ENCODE measurements around the gene MAGI2.

MAGI2 gene

DNA sequence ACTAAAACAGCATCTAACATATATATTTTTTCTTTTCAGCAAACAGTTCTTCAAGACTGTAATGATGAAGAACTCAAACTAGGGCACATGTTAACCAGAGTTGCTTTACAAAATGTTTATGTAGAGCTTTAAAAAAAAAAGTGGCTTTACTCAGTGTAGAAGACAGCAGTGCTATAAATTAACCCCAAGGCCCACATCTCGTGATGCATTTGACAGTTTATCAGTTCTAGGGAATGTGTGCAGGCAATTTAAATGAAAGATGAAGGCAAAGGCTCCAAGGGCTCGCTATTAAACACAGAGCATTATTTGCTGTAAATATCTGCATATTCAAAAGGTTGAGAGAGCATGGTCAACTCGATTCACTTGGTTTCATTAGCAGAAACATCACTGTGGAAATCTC is 558.1 kb downstream of the MAGI2 start:
- DNase-seq, result no peak

DNA sequence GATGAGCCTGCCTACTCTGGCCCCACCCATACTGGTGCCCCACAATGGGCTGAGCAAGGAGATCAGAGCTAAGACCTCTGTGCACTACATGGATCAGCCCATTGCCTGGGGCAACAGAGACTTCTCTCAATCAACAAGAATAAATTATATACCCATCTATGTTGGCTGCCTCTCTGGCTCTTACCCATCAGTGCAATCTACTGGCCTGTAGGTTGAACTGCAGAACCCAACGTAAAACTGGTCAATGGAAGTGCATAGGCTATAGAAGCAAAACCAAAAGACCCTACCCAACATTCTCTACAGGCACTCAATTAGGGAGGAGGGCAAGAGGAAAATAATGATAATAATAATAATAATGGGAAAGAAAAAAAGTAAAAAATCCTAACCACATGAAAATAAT is 574.3 kb downstream of the MAGI2 start:
- DNase-seq, result no peak

DNA sequence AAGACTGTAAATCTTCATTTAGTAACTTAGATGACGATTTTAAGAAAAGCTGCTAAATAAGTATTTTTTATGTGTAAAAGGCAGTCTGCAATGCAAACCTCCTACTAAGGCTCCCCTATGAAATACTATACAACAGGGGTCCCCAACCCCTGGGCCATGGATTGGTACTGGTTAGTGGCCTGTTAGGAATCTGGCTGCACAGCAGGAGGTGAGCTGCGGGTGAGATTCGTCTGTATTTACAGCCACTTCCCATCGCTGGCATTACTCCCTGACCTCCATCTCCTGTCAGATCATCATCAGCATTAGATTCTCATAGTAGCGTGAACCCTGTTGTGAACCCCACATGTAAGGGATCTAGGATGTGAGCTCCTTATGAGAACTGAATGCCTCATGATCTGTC is 580.4 kb downstream of the MAGI2 start:
- no peak for DNase-seq

DNA sequence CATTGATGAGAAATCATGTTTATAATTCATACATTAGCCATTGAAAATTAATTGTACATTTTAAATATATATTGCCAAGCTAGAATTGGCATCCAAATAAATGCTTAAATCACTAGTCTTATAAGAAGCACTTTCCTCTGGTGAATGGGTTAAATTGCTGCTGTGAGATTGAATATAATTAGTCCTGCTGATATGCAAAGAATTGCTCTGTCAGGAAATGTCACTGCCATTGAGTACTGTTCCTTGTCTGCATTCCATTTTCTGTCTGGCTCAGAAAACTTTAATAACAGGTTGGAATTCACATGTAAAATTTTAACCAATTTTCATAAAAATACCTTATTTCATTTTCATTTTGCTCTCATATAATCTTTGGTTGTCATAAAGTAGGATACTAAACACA is 589.1 kb downstream of the MAGI2 start:
- no peak for DNase-seq

DNA sequence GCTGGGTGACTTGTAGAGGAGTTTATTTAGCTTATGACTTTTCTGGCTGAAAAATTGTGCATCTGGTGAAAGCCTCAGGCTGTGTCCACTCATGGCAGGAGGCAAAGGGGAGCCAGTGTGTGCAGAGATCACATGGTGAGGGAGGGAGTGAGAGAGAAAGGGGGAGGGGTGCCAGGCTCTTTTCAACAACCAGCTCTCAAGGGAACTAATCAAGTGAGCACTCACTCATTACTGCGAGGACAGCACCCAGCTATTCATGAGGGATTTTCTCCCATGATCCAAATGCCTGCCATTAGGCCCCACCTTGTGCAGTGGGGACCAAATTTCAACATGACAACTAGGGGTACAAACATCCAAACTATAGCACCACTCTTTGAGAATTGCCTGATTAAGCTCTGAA is 590.2 kb downstream of the MAGI2 start:
- DNase-seq, result peak; percentile 45

DNA sequence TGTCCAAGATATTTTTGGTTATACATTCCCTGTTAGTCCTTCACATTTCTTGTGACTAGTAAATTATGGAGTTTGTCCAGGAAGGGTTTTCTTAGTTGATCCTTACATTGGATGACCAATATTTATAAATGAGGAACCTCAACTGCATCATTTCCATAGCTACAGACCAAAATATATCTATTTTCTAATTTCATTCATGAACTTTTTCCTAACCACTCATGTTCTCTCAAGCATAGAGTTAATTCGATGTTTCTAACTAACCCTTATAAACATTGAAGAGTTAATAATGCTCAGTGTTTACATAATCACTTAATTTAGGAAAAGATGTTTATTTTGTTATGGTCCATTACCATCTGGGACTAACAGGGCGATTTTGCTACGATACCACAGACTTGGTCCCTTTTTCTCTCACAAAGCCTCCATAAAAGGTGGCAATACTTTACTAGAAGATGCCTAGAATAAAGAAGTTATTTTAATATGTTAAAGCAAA is 591.0 kb downstream of the MAGI2 start:
- no peak for DNase-seq

DNA sequence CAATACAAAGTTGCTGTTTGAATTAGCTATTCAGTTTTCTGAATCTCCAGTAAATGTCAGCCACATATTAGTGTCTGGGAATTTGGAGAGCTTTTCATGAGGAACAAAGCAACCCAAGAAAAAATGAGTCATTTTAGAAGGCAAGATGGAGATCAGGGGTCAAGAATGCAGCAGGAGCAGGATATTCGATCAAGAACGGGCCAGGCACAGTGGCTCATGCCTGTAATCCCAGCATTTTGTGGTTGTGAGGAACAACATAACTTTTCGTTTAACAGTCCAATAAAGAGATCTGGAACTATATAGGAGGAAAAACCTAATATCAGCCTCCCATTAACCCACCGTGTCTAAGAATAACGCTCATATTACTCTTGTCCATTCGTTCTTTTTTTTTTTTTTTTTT is 600.5 kb downstream of the MAGI2 start:
- DNase-seq, result no peak

DNA sequence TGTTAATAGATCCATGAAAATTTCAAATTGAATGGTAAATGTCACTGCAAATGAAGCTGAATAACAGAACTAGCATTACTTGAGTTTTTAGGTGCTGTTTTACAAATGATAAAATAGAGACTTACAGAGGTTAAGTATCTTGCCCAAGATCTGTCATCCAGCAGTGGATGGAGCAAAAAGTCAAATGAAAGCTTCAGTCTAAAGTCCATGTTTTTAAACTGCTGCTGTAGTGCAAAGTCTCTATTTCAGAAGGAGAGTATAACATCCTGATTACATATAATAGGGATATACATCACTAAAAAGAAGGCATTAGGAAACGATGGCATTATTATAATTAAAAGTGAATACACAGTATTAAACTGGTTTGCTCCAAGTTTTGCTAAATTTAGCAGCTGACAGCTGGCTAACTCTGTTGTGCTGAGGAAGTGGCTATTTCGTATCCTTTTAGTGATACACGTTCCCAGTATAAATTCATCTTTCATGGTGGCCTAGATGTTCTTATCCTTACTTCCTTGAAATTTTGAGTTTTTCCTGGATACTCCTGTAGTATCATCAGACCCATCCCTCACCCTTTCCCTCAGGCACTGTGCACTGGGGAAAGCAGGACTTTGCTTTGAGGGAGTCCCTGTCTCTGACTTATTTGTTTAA is 603.2 kb downstream of the MAGI2 start:
- DNase-seq, result no peak

DNA sequence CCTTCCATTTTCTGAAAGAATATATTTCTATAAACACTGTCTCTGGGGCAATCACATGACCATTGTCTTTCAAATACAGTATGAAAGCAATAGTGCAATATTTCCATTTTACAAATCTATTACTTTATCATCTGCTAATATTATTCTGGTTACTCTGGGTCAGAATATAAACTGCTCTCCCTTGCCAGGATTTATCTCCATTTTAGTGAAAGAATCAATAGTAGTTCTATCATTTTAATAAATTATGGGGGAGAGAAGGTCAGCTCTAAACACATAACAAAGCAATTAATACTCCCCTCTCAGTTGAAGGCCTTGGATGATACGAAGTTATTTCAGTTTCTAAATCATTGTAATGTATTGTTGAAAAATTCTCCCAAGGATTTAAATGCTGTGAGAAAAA is 608.3 kb downstream of the MAGI2 start:
- DNase-seq, result no peak

DNA sequence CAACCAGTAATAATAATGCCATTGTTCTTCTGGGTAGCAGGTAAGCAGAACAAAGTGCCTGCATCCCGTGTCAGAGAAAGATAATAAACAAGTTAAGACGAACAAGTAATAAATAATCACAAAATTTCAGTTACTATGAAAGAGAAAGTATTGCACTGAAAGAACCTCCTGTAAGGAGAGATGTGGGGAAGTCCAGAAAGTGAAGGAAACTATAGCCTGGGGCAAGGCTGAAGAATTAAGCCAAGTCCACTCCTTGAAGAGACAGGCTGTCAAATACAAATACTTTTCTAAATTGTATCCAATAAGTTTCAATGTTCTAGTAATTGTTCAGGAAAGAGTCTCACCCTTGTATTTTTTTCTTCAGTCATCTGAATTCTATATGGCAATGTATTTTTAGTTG is 611.4 kb downstream of the MAGI2 start:
- DNase-seq, result no peak

DNA sequence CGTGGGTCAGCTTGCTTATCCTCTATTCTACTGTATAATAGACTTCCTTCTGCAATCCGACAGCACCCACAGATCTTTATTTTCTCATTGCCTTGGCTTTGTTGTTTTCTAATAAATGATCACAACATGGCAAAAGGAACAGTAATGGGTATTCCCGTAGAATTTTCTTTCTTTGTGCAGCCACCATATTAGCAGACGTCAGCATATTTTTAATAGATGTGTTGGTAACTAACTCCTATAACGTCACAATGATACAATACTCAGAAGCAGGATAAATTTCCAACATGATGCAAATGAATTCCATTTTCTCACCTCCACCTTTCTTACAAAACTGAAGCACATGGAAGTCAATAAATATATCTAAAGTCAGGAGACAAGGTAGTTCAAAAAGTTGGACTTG is 617.6 kb downstream of the MAGI2 start:
- DNase-seq, result no peak

DNA sequence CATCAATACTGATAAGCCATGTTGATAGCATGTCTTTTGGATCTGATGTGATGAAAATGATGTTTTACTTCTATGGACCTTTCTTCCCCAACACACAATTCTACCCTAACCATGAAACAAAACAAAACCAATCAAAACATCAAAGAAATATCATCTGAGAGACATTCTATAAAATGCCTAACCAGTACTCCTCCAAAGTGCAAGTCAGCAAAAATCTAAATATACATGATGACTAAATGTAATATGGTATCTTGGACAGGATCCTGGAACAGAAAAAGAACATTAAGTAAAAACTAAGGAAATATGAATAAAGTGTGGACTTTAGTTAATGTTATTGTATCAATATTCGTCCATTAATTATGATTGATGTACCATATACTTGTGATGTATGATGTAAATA is 625.1 kb downstream of the MAGI2 start:
- DNase-seq, result no peak

DNA sequence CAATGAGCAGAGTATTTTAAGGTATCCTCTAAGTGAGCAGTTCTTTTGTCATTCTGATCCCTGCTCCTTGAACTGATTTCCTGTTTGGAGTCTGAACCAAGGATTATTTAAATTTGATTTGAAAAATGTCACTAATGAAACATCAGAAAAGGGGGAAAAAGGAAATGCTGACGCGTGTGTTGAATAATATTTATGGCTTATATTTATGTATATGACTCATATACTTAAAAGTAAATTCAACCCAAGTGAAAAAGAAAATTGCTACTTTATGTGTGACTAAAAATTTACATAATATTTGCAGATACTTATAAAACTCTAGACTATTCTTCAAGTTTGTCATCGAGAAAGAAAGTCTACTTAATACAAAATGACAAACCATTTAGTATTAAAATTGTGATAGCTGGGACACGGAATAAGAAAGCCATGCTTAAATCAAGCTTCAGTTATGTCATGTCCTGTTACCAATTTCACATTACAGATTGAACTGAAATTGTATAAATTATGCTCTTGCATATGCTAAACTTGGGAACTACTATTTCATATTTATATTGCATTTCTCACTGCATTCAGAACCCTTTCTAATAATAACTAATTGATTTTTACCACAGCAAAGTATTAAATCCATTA is 649.9 kb downstream of the MAGI2 start:
- no peak for DNase-seq

DNA sequence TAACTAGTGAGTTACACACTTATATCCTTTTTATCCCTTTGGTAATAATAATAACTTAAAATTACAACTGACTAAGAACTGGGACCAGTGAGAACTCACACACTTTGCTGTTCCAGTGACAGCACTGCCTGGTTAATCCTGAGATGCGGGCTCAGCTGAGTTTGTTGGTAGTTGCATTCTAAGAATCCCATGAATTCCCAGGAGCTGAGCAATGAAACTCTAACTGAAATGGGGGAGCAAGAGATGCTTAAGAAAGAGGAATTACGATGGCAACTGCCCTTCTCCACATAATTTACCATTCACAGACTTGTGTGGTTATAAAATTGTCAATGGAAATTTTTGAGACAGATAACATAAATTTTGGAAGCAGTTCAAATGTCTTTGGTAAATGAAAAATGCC is 659.4 kb downstream of the MAGI2 start:
- DNase-seq, result no peak

DNA sequence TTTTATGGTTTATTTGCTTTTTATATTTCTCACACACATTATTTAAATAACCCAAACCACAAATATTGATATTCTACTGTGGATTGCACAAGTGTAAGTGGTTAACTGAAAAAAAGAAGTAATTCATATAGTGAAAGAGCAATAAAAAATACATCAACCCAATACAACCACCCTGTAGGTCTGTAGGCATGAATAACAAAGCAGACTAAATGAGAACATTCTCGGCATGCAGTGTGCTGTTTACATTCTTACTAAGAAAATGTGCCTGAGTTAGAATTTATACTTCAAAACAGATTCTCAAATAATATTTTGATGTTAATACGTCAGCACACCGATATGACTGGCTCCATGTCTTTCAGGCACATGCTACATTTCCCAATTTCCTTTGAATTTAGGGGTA is 660.8 kb downstream of the MAGI2 start:
- no peak for DNase-seq

DNA sequence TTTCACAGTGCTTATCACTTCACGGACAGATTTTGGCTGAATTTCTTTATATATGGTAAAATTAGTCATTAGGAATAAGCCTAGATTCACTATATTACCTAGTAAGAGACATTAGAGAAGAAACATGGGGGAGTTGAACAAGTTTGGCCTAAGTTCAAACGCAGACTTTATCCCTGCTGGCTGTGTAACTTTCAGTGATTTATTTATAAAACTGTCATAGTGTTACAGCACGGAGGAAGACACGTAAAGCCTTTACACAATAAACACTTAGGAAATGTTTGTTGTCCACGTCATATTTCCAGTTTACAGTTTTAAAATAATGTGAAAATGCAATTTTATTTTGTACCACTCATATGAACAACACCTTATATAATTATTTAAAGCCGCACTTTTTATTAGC is 661.5 kb downstream of the MAGI2 start:
- no peak for DNase-seq

DNA sequence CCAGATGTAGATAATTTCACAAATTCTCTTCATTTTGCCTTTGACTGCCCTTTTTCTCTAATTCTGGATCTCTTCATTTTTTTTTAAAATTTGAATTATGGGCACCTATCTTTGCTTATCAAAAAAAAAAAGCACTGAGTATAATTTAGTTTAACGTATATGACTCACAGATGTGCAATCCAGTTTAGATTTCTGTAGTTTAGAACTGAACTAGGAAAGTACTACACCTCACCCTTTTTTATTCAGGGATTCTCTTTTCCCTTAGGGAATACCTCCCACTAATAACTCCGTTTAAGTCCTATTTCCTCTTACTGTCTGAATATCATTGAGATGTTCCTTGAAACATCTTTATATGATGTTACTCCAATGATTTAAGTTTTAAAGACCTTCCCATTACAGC is 665.0 kb downstream of the MAGI2 start:
- DNase-seq, result no peak

DNA sequence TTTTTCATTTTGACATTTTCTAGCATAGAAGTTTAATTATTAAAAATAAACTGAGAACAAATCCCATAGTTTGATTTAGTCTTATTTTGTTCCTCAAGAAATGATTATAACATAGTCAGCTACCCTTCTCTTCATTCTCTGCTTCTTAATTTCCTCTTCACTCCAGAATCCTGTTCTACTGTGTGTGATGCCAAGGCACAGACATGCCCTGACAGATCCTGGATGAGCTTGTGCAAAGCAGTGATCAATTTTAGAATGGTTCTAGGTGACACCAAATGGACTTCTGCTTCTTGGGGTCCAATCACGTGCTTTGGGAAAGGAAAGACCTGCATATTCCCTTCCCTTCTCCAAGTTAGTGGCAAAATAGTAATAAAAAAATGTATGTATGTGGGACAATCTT is 665.6 kb downstream of the MAGI2 start:
- no peak for DNase-seq

DNA sequence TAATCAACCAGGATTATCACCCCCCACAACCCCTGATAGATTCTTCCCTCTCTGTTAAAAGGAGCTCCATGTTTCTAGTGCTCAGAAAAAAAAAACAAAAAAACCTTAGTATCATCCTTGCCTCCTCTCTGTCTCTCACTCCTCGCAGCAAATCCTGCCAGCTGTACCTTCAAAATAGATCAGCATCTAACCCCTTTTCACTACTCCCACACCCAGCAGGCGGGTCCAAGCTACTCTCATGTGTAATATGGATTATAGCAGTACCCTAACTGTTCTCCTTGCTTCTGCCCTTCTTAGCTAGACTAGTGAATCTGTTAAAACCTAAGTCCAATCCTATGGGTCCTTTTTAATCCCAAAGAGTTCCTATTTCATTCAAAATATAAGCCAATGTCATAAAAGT is 667.4 kb downstream of the MAGI2 start:
- DNase-seq, result no peak

DNA sequence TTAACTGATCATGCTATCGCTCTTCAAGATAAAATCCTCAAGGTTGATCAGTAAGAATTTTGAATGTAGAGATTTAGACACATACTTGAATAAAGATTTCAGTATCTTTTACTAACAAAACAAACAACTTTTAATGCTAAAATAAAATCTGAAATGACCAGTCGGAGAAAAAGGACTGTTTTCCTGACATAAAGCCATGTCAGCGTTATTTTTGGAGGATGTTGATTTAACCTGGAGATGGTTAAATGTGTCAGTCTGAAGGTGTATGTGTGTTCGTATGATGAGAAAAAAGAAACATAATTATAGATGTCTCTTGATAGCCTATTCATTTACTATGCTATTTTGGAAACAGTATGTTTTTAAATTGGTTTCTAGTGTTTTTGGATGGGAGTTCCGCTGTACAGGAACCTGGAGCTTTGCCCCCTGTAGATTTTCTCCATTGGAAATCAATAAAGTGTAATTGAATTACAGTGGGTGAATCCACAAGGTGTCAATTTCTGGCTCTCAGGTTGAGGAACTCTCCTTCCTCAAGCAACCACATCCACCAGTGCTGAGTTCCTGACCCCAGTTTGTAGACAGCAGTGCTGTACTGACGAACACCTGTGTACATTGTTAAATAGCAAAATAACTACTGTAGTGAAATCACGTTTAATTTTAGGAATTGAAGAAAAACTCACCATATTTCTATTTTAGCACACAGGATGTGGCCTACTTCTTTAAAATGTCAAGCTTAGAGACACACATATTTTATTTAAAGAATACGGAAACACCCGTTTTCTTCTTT is 670.1 kb downstream of the MAGI2 start:
- DNase-seq, result no peak

DNA sequence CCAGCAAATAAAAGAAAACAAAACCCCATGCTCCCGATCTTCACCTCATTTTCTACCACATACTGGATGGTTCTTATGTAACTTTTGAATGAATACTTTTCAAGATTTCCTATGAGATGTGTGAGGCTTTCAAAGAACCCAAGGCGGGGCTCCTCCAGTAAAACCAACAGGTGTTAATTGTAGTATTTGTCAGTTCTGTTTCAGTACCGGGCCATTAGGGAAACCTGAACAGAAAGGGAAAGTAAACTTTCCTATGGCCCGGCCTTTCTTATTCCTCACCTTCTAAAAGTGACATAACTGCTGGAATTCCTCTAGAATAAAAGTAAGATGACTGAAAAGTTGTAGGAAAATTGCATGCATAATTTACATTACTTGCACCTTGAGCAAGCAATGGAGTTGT is 672.9 kb downstream of the MAGI2 start:
- no peak for DNase-seq

DNA sequence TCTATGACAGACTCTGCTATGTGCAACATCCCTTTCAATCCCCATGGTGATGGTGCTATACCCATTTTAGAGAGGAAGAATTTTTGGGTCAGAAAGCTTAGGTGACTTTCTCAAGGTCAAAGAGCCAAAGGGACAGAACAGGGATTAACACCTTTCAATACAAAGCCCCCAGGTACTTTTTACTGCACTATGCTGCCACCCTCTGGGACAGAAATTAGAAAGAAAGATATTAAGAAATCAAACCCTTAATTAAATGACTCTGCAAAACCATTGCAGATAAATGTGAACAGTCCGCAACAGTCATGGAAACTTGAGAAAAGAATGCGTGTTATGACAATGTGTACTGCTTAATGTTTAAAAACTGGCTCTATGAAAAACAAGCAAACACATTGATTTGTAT is 673.7 kb downstream of the MAGI2 start:
- DNase-seq, result no peak

DNA sequence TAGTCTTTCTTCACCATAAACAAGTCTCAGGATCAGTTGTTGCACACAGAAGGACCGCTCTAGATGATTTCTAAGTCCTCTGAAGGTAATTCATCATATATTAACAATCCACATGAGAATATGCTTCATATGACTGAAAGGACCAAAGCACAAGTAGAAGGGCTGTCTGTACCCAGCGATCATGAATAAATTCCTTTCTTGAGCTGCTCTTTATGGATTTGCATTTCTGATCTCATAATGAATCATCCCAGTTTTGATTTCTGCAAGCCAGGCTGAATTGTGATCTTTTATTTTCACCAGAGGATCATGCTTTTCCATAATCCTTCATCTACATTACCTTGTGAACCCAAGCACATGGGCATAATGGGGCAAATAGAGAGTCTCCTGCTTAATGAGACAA is 675.6 kb downstream of the MAGI2 start:
- no peak for DNase-seq

Data from eye (tissue), 1 donor.